Heart left ventricle (tissue), 16 donors: ENCODE results near the gene PUS1. TPM values are rescaled to one million over a fixed set of nuclear protein-coding genes. Genes with fewer than 3 reads are reported as not detected.

Source experiments
- ATAC-seq, 4 donors: fragments of 200-7000 bp; cut with Tn5 transposase; one replicate each; pipeline ENCODE4 v1.9.1; 2020 to 2022; ENCODE audit warnings: moderate library complexity in 4 of 4, mild to moderate bottlenecking in 3 of 4, moderate number of reproducible peaks in 1 of 4
- DNase-seq, 5 donors: peaks; one replicate each; pipeline ENCODE4 v3.0.0-alpha.2; 2020
- H3K27ac ChIP-seq, 12 donors: fragments of 200-600 bp; sonication (generic) in 4 of 12; one replicate each; pipeline versions ENCODE4 v1.5.0 to v1.8.0; 2016 to 2022; ENCODE audit warnings: mild to moderate bottlenecking in 2 of 12
- H3K27me3 ChIP-seq, 9 donors: fragments of 200-600 bp; sonication (generic) in 2 of 9; one replicate each; pipeline versions ENCODE4 v1.5.1 to v1.8.0; 2016 to 2022; ENCODE audit warnings: mild to moderate bottlenecking in 3 of 9
- H3K36me3 ChIP-seq, 9 donors: fragments of 200-600 bp; sonication (generic) in 2 of 9; one replicate each; pipeline versions ENCODE4 v1.5.0 to v1.8.0; 2018 to 2022; ENCODE audit warnings: mild to moderate bottlenecking in 2 of 9
- H3K4me1 ChIP-seq, 12 donors: fragments of 200-600 bp; sonication (generic) in 4 of 12; one replicate each; pipeline versions ENCODE4 v1.5.0 to v1.8.0; 2016 to 2022; ENCODE audit warnings: mild to moderate bottlenecking in 3 of 12
- H3K4me3 ChIP-seq, 12 donors: fragments of 200-600 bp; sonication (generic) in 4 of 12; one replicate each; pipeline versions ENCODE4 v1.5.0 to v1.8.0; 2017 to 2022; ENCODE audit warnings: mild to moderate bottlenecking in 9 of 12, moderate library complexity in 4 of 12
- H3K9me3 ChIP-seq, 12 donors: fragments of 200-600 bp; sonication (generic) in 4 of 12; one replicate each; pipeline versions ENCODE4 v1.5.0 to v1.8.0; 2016 to 2022; ENCODE audit warnings: mild to moderate bottlenecking in 1 of 12
- POLR2A ChIP-seq, 2 donors: fragments of 450-650 bp; IDR thresholded peaks; one replicate each; pipeline ENCODE4 v1.6.1; 2017; ENCODE audit warnings: antibody characterized with exemption in 2 of 2, mild to moderate bottlenecking in 2 of 2, moderate library complexity in 2 of 2
- WGBS, 4 donors: extraction: QIAGEN DNeasy Blood & Tissue Kit in 2 of 4; methylation state at CpG; one replicate each; pipeline versions ENCODE4 v1.1.5 to v1.1.7; 2013 to 2018; 5-methylcytosine and 5-hydroxymethylcytosine counted together
- intact Hi-C, 10 donors: fragments of 100-400 bp; cut with DNase I; formaldehyde crosslinking; loops; one replicate each; pipeline versions ENCODE4 v1.11.1 to v1.14.2; 2022
- polyA plus RNA-seq, 2 donors: library from polyadenylated mRNA; stranded (reverse); fragments of 200-250 nt; gene quantifications; one replicate each; pipeline ENCODE4 v1.2.3, GENCODE V29; 2013
- total RNA-seq, 9 donors: library from RNA; depleted of rRNA in 2 of 9; stranded (reverse); fragments of >200 nt in 2 of 9; fragmentation: NEBNext Ultra II Directional in 3 of 9; extraction: Animal tissue kit (Norgen Biotek cat#: 25700) in 3 of 9; gene quantifications; one replicate each; pipeline versions ENCODE4 v1.1.0 to v1.2.4, GENCODE V29; 2016 to 2023
- TF ChIP-seq, protein P1 (sequence below), 12 donors: fragments of 200-600 bp; sonication (generic) in 4 of 12; IDR thresholded peaks; one replicate each; pipeline versions ENCODE4 v1.5.0 to v1.8.0; 2018 to 2022; ENCODE audit warnings: antibody characterized with exemption in 12 of 12, mild to moderate bottlenecking in 5 of 12
- donor health status: ischemic (EF 13 %, LVEDD 7.1; RV severe dilation, severe dysfunction).
- donor health status: healthy with polysubstance abuse.
- donor health status: DM: no; HTN: yes; CAD: no.
- donor health status: DM: no; HTN: no; CAD: no.
- donor health status: ischemic (EF 25% LVEDD 6.9; RV normal size, moderate dysfunction).
- donor health status: ischemic (EF 25% LVEDD 5.7; RV mildly dilated, moderate dysfunction).
- donor health status: healthy.
- donor health status: DM: yes; HTN: yes; CAD: no.
- donor health status: ischemic (EF 35%, LVEDD 5.7; RV mildly dilated, moderate dysfunction).
- donor health status: nonischemic (EF 11% LVEDD 7.7; RV severe dilation, severe dysfunction).
- donor health status: DM: yes; HTN: yes; CAD: no.
- donor health status: PGD.
- donor health status: ischemic (EF 29% LVEDD 5.4; RV normal size, mild dysfunction).
- donor health status: nonischemic (EF 23%, LVEDD 6.1; RV moderate dilation, normal function).

PUS1 gene
- total and polyA plus RNA-seq, 11 donors = 6.1 to 13.5 (median 8.8) TPM

DNA sequence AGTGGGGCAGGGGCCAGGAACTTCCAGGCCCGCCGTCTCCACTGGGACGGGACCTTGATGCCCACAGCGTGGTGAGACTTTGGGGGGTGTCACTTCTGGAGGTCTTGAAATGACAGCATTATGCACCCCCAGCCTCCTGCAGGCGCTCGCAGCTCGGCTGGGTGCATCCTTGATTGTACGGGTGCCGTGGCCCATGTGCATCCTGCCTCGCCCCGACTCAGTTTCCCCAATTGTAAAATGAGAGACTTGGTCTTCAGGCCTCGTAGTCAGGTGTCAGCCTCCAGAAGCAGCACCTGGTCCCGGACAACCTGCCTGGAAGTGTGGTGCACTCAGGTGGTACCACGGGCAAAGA lies 8.9 kb upstream of the PUS1 start:
- peak in 1 of 5 donors; percentile 17 for DNase-seq
- 91 to 98% (median 93%) methylated on average over 10 to 14 of the region's 14 CpGs for WGBS, 4 donors

GRCh38 chr12:131920902-131921840 lies 7.9 kb upstream of the PUS1 start:
- no peaks in the 10 kb centered on the region for H3K9me3 ChIP-seq
- intact Hi-C loops = no loop called here
- H3K4me1 ChIP-seq = peaks cover 0 to 29% (median 9%) of the 10 kb centered on the region in 12 donors
- no peak for TF ChIP-seq POLR2A (IDR thresholded peaks at IDR 0.05)
- TF ChIP-seq, protein P1, sequence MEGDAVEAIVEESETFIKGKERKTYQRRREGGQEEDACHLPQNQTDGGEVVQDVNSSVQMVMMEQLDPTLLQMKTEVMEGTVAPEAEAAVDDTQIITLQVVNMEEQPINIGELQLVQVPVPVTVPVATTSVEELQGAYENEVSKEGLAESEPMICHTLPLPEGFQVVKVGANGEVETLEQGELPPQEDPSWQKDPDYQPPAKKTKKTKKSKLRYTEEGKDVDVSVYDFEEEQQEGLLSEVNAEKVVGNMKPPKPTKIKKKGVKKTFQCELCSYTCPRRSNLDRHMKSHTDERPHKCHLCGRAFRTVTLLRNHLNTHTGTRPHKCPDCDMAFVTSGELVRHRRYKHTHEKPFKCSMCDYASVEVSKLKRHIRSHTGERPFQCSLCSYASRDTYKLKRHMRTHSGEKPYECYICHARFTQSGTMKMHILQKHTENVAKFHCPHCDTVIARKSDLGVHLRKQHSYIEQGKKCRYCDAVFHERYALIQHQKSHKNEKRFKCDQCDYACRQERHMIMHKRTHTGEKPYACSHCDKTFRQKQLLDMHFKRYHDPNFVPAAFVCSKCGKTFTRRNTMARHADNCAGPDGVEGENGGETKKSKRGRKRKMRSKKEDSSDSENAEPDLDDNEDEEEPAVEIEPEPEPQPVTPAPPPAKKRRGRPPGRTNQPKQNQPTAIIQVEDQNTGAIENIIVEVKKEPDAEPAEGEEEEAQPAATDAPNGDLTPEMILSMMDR (IDR thresholded peaks at IDR 0.05) = no peak
- H3K36me3 ChIP-seq = peaks cover 0 to 58% (median 47%) of the 10 kb centered on the region in 9 donors
- peak; percentile 56 to 81 (median 64) for ATAC-seq
- WGBS, 4 donors = 78 to 90% (median 84%) methylated on average over 22 to 35 of the region's 35 CpGs
- H3K27me3 ChIP-seq = no peaks in the 10 kb centered on the region
- DNase-seq = peak in 3 of 5 donors; percentile 40 to 66 (median 49)
- H3K4me3 ChIP-seq = no peak overlapping the region
- peak overlapping the region in 11 of 12 donors; percentile 5 to 81 (median 70) for H3K27ac ChIP-seq

More for the DNA sequence above, 8.9 kb upstream of the PUS1 start:
- intact Hi-C loops = no loop called here
- ATAC-seq = no peak
- Histone ChIP-seq H3K9me3 (no peaks in the 10 kb centered on the region), H3K4me1 (peaks cover 0 to 29% (median 9%) of the 10 kb centered on the region in 12 donors), H3K27me3 (no peaks in the 10 kb centered on the region), H3K36me3 (peaks cover 0 to 68% (median 57%) of the 10 kb centered on the region in 9 donors), H3K4me3 (no peak overlapping the region), H3K27ac (peak overlapping the region in 3 of 12 donors; percentile 15 to 81 (median 71))
- TF ChIP-seq POLR2A (IDR thresholded peaks at IDR 0.05) = no peak
- TF ChIP-seq, protein P1 (IDR thresholded peaks at IDR 0.05) = no peak

GRCh38 chr12:131921866-131922769 lies 7.0 kb upstream of the PUS1 start:
- TF ChIP-seq POLR2A (IDR thresholded peaks at IDR 0.05) = no peak
- TF ChIP-seq, protein P1 (IDR thresholded peaks at IDR 0.05) = no peak
- H3K27me3 ChIP-seq = no peaks in the 10 kb centered on the region
- H3K9me3 ChIP-seq = no peaks in the 10 kb centered on the region
- H3K27ac ChIP-seq = peak overlapping the region in 11 of 12 donors; percentile 5 to 81 (median 70)
- DNase-seq (peak in 4 of 5 donors; percentile 51 to 78 (median 63)), ATAC-seq (peak; percentile 60 to 85 (median 72))
- peaks cover 0 to 51% (median 40%) of the 10 kb centered on the region in 9 donors for H3K36me3 ChIP-seq
- no peak overlapping the region for H3K4me3 ChIP-seq
- peaks cover 0 to 29% (median 9%) of the 10 kb centered on the region in 12 donors for H3K4me1 ChIP-seq
- 57 to 67% (median 64%) methylated on average over 24 to 29 of the region's 29 CpGs for WGBS, 4 donors
- intact Hi-C loops = loop anchor here in 1 of 10 donors (2.0 kb wide), 1 partner anchor 17 kb away; no protein-coding TSS in a partner anchor
